Fibroblast of lung (primary cell): ENCODE results near the gene CXCL9.

ENCODE experiments used
- EZH2 ChIP-seq: IDR thresholded peaks from 2 replicates; pipeline ENCODE4 v1.5.1; 2012; ENCODE audit warnings: low read length, control low read depth, mild to moderate bottlenecking; ENCODE audit errors: missing control alignments
- TF ChIP-seq, protein P1 (sequence below), 2 donors: IDR thresholded peaks in 1 of 2; conservative IDR thresholded peaks in 1 of 2; 1 replicate in 1 of 2; 2 replicates in 1 of 2; pipeline ENCODE4 v1.5.1; 2011 to 2012; ENCODE audit warnings: low read length in 2 of 2, control low read depth in 1 of 2, inconsistent platforms in 1 of 2, low read depth in 1 of 2, mild to moderate bottlenecking in 1 of 2

DNA sequence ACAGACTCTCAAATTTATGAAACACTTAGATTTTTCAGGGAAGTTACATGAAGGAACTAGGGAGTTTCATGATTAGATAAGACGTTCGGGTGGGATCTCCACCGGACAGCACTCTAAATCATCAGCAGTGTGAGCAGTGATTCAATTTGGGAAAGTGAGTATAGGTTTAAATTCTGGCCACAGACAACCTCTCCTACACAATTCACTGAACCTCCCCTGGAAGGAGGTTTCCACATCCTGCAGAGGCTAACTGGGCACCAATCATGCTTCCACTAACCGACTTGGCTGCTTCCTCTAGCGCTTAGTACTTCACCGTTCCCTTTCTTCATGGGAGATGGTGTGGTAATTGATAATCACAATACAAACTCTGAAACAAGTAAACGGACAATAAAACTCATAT, 5.6 kb downstream of the CXCL9 start:
- TF ChIP-seq, protein P1, sequence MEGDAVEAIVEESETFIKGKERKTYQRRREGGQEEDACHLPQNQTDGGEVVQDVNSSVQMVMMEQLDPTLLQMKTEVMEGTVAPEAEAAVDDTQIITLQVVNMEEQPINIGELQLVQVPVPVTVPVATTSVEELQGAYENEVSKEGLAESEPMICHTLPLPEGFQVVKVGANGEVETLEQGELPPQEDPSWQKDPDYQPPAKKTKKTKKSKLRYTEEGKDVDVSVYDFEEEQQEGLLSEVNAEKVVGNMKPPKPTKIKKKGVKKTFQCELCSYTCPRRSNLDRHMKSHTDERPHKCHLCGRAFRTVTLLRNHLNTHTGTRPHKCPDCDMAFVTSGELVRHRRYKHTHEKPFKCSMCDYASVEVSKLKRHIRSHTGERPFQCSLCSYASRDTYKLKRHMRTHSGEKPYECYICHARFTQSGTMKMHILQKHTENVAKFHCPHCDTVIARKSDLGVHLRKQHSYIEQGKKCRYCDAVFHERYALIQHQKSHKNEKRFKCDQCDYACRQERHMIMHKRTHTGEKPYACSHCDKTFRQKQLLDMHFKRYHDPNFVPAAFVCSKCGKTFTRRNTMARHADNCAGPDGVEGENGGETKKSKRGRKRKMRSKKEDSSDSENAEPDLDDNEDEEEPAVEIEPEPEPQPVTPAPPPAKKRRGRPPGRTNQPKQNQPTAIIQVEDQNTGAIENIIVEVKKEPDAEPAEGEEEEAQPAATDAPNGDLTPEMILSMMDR (conservative IDR thresholded peaks at IDR 0.05 in 1 of 2, IDR thresholded peaks at IDR 0.05 in 1 of 2; ENCODE audit: low read depth in 1 of 2, low read length in 2 of 2) = no peak
- TF ChIP-seq EZH2 = no peak
